PFSK-1 (cell line): ENCODE results near the gene MET.

ENCODE experiments used
- FOXP2 ChIP-seq: optimal IDR thresholded peaks from 2 replicates; pipeline ENCODE3; 2011; ENCODE audit warnings: borderline replicate concordance, control low read depth, inconsistent platforms; ENCODE audit not compliant: insufficient read depth; ENCODE audit errors: extremely low read length, extremely low read depth
- POLR2AphosphoS5 ChIP-seq: IDR thresholded peaks from 2 replicates; pipeline ENCODE4 v1.6.1; 2012; ENCODE audit warnings: low read depth, mild to moderate bottlenecking, control low read depth, low read length, moderate library complexity
- SIN3A ChIP-seq: IDR thresholded peaks from 2 replicates; pipeline ENCODE4 v1.6.1; 2012; ENCODE audit warnings: mild to moderate bottlenecking, low read length, moderate library complexity, borderline replicate concordance; ENCODE audit not compliant: insufficient read depth
- TAF1 ChIP-seq: IDR thresholded peaks from 2 replicates; pipeline ENCODE4 v1.6.1; 2012; ENCODE audit warnings: low read length, control low read depth, borderline replicate concordance; ENCODE audit not compliant: insufficient read depth
- TF ChIP-seq, protein P1 (sequence below), 2 experiments: IDR thresholded peaks; 2 replicates each; pipeline versions ENCODE4 v1.6.1 to v1.8.0; 2011 to 2012; ENCODE audit warnings: low read depth in 2 of 2, low read length in 2 of 2, control low read depth in 1 of 2, inconsistent platforms in 1 of 2, mild to moderate bottlenecking in 1 of 2, moderate library complexity in 1 of 2; ENCODE audit not compliant: insufficient read depth in 1 of 2

MET gene

GRCh38 chr7:116766881-116767280 is 94.9 kb downstream of the MET start:
- TF ChIP-seq, protein P1, sequence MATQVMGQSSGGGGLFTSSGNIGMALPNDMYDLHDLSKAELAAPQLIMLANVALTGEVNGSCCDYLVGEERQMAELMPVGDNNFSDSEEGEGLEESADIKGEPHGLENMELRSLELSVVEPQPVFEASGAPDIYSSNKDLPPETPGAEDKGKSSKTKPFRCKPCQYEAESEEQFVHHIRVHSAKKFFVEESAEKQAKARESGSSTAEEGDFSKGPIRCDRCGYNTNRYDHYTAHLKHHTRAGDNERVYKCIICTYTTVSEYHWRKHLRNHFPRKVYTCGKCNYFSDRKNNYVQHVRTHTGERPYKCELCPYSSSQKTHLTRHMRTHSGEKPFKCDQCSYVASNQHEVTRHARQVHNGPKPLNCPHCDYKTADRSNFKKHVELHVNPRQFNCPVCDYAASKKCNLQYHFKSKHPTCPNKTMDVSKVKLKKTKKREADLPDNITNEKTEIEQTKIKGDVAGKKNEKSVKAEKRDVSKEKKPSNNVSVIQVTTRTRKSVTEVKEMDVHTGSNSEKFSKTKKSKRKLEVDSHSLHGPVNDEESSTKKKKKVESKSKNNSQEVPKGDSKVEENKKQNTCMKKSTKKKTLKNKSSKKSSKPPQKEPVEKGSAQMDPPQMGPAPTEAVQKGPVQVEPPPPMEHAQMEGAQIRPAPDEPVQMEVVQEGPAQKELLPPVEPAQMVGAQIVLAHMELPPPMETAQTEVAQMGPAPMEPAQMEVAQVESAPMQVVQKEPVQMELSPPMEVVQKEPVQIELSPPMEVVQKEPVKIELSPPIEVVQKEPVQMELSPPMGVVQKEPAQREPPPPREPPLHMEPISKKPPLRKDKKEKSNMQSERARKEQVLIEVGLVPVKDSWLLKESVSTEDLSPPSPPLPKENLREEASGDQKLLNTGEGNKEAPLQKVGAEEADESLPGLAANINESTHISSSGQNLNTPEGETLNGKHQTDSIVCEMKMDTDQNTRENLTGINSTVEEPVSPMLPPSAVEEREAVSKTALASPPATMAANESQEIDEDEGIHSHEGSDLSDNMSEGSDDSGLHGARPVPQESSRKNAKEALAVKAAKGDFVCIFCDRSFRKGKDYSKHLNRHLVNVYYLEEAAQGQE (IDR thresholded peaks at IDR 0.05; ENCODE audit: insufficient read depth in 1 of 2, low read depth in 2 of 2, low read length in 2 of 2): no peak
- no peak for TF ChIP-seq POLR2AphosphoS5
- no peak for TF ChIP-seq SIN3A
- TF ChIP-seq FOXP2: no peak
- no peak for TF ChIP-seq TAF1

DNA sequence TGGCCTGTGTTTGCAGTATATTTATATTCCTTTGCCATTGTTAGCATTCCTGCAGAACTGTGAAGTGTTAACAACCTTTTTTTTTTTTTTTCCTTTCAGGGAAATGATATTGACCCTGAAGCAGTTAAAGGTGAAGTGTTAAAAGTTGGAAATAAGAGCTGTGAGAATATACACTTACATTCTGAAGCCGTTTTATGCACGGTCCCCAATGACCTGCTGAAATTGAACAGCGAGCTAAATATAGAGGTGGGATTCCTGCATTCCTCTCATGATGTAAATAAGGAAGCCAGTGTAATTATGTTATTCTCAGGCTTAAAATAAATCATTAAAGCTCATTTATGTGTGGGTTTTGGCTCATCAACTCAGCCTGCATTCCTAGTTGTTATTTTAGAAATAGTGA is 97.5 kb downstream of the MET start:
- TF ChIP-seq TAF1 (no peak), SIN3A (no peak), POLR2AphosphoS5 (no peak), FOXP2 (no peak)
- TF ChIP-seq, protein P1 (IDR thresholded peaks at IDR 0.05; ENCODE audit: insufficient read depth in 1 of 2, low read depth in 2 of 2, low read length in 2 of 2): no peak

GRCh38 chr7:116770941-116771340 is 98.9 kb downstream of the MET start:
- no peak for TF ChIP-seq TAF1
- TF ChIP-seq SIN3A: no peak
- TF ChIP-seq, protein P1 (IDR thresholded peaks at IDR 0.05; ENCODE audit: insufficient read depth in 1 of 2, low read depth in 2 of 2, low read length in 2 of 2): no peak
- TF ChIP-seq FOXP2: no peak
- TF ChIP-seq POLR2AphosphoS5: no peak

DNA sequence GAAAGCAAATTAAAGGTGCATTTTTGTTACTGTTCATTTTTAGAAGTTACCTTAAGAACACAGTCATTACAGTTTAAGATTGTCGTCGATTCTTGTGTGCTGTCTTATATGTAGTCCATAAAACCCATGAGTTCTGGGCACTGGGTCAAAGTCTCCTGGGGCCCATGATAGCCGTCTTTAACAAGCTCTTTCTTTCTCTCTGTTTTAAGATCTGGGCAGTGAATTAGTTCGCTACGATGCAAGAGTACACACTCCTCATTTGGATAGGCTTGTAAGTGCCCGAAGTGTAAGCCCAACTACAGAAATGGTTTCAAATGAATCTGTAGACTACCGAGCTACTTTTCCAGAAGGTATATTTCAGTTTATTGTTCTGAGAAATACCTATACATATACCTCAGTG is 99.6 kb downstream of the MET start:
- no peak for TF ChIP-seq TAF1
- no peak for TF ChIP-seq POLR2AphosphoS5
- TF ChIP-seq, protein P1 (IDR thresholded peaks at IDR 0.05; ENCODE audit: insufficient read depth in 1 of 2, low read depth in 2 of 2, low read length in 2 of 2): no peak
- TF ChIP-seq SIN3A: no peak
- TF ChIP-seq FOXP2: no peak

DNA sequence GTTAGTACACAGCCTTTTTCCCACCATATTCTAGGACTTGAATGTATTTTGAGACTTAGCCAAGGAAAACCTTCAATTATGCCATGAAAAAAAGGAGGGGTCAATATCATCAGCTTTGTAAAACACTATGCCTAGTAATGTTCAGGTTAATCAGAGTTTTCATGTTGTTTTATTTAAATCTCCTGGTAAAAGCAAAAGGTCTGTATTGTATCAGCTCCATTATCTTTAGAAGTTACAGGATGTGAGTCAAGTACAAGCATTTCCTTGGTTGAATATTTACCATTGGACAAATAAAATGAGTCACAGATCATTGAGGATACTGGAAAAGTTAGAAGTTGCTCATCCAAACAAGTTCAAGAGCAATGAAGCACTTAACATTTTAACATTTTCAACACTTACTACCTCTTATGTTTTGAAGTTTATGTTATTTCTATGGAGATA is 100.4 kb downstream of the MET start:
- TF ChIP-seq POLR2AphosphoS5: no peak
- TF ChIP-seq SIN3A: no peak
- TF ChIP-seq FOXP2: no peak
- no peak for TF ChIP-seq TAF1
- TF ChIP-seq, protein P1 (IDR thresholded peaks at IDR 0.05; ENCODE audit: insufficient read depth in 1 of 2, low read depth in 2 of 2, low read length in 2 of 2): no peak
